Effector memory CD4-positive, alpha-beta T cell (primary cell): ENCODE data around the gene NAALADL2.
"Not testable (repeated sequence)": the region's sequence is repeated elsewhere in the genome, so short reads cannot be mapped to it uniquely, and the experiment has no call there.

ENCODE experiments used
- DNase-seq, 3 donors: peaks; one replicate each; pipeline ENCODE4 v3.0.0-alpha.2; 2020
- H3K27ac ChIP-seq: 2 replicates; pipeline ENCODE4 v1.7.0; 2013; ENCODE audit warnings: mild to moderate bottlenecking, low read length, moderate library complexity; ENCODE audit not compliant: insufficient read depth, poor library complexity, severe bottlenecking
- H3K27me3 ChIP-seq: replicated peaks from 2 replicates; pipeline ENCODE4 v1.7.0; 2013; ENCODE audit warnings: mild to moderate bottlenecking, low read length; ENCODE audit not compliant: insufficient read depth, control insufficient read depth, poor library complexity, severe bottlenecking
- H3K36me3 ChIP-seq: 2 replicates; pipeline ENCODE4 v1.7.0; 2013; ENCODE audit warnings: mild to moderate bottlenecking, low read length, moderate library complexity; ENCODE audit not compliant: control insufficient read depth, insufficient read depth
- H3K4me1 ChIP-seq: 2 replicates; pipeline ENCODE4 v1.7.0; 2013; ENCODE audit warnings: low read length, mild to moderate bottlenecking; ENCODE audit not compliant: control insufficient read depth, insufficient read depth, poor library complexity, severe bottlenecking
- H3K4me3 ChIP-seq: 2 replicates; pipeline ENCODE4 v1.7.0; 2013; ENCODE audit warnings: low read length, low read depth, mild to moderate bottlenecking; ENCODE audit not compliant: insufficient read depth, poor library complexity, severe bottlenecking
- H3K9me3 ChIP-seq: 2 replicates; pipeline ENCODE4 v1.7.0; 2013; ENCODE audit warnings: mild to moderate bottlenecking, low read length, moderate library complexity; ENCODE audit not compliant: control insufficient read depth

Gene NAALADL2

GRCh38 chr3:175087128-175087527 is 228.0 kb downstream of the NAALADL2 start:
- H3K9me3 ChIP-seq, DNase-seq, H3K36me3 ChIP-seq, H3K27ac ChIP-seq, H3K27me3 ChIP-seq, H3K4me1 ChIP-seq, H3K4me3 ChIP-seq: not testable (repeated sequence)

GRCh38 chr3:175088766-175089380 is 229.7 kb downstream of the NAALADL2 start:
- Histone ChIP-seq H3K4me3 (no peak overlapping the region), H3K27me3 (no peaks in the 10 kb centered on the region), H3K9me3 (no peaks in the 10 kb centered on the region), H3K27ac (no peak overlapping the region), H3K4me1 (no peaks in the 10 kb centered on the region), H3K36me3 (no peaks in the 10 kb centered on the region)
- no peak for DNase-seq

GRCh38 chr3:175091426-175092114 is 232.4 kb downstream of the NAALADL2 start:
- Histone ChIP-seq H3K27me3 (no peaks in the 10 kb centered on the region), H3K4me3 (no peak overlapping the region), H3K36me3 (no peaks in the 10 kb centered on the region), H3K9me3 (no peaks in the 10 kb centered on the region), H3K27ac (no peak overlapping the region), H3K4me1 (no peaks in the 10 kb centered on the region)
- no peak for DNase-seq

GRCh38 chr3:175093748-175094147 is 234.6 kb downstream of the NAALADL2 start:
- H3K9me3 ChIP-seq, result no peaks in the 10 kb centered on the region
- H3K4me3 ChIP-seq, result no peak overlapping the region
- H3K27ac ChIP-seq, result no peak overlapping the region
- H3K4me1 ChIP-seq, result no peaks in the 10 kb centered on the region
- H3K36me3 ChIP-seq, result no peaks in the 10 kb centered on the region
- H3K27me3 ChIP-seq, result no peaks in the 10 kb centered on the region
- DNase-seq, result no peak

- Histone ChIP-seq H3K9me3 (no peaks in the 10 kb centered on the region), H3K27me3 (no peaks in the 10 kb centered on the region), H3K36me3 (no peaks in the 10 kb centered on the region), H3K27ac (no peak overlapping the region), H3K4me1 (no peaks in the 10 kb centered on the region), H3K4me3 (no peak overlapping the region)
- no peak for DNase-seq
Observed at GRCh38 chr3:175094344-175094743, 235.2 kb downstream of the NAALADL2 start.

GRCh38 chr3:175098644-175099043 is 239.5 kb downstream of the NAALADL2 start:
- no peak overlapping the region for H3K4me3 ChIP-seq
- DNase-seq, result no peak
- no peak overlapping the region for H3K27ac ChIP-seq
- H3K36me3 ChIP-seq, result no peaks in the 10 kb centered on the region
- H3K4me1 ChIP-seq, result no peaks in the 10 kb centered on the region
- no peaks in the 10 kb centered on the region for H3K27me3 ChIP-seq
- H3K9me3 ChIP-seq, result no peaks in the 10 kb centered on the region

- no peak overlapping the region for H3K27ac ChIP-seq
- DNase-seq, result no peak
- H3K4me3 ChIP-seq, result no peak overlapping the region
- H3K9me3 ChIP-seq, result no peaks in the 10 kb centered on the region
- no peaks in the 10 kb centered on the region for H3K4me1 ChIP-seq
- no peaks in the 10 kb centered on the region for H3K27me3 ChIP-seq
- H3K36me3 ChIP-seq, result no peaks in the 10 kb centered on the region
Observed at GRCh38 chr3:175102161-175102560, 243.0 kb downstream of the NAALADL2 start.

GRCh38 chr3:175103298-175103697 is 244.2 kb downstream of the NAALADL2 start:
- DNase-seq, result no peak
- H3K4me1 ChIP-seq, result no peaks in the 10 kb centered on the region
- H3K4me3 ChIP-seq, result no peak overlapping the region
- H3K27ac ChIP-seq, result no peak overlapping the region
- H3K9me3 ChIP-seq, result no peaks in the 10 kb centered on the region
- no peaks in the 10 kb centered on the region for H3K27me3 ChIP-seq
- H3K36me3 ChIP-seq, result no peaks in the 10 kb centered on the region

GRCh38 chr3:175105066-175105465 is 245.9 kb downstream of the NAALADL2 start:
- no peak overlapping the region for H3K4me3 ChIP-seq
- H3K9me3 ChIP-seq, result no peaks in the 10 kb centered on the region
- H3K36me3 ChIP-seq, result no peaks in the 10 kb centered on the region
- H3K4me1 ChIP-seq, result no peaks in the 10 kb centered on the region
- no peak for DNase-seq
- H3K27me3 ChIP-seq, result no peaks in the 10 kb centered on the region
- no peak overlapping the region for H3K27ac ChIP-seq

GRCh38 chr3:175107231-175107630 is 248.1 kb downstream of the NAALADL2 start:
- no peaks in the 10 kb centered on the region for H3K36me3 ChIP-seq
- H3K27me3 ChIP-seq, result no peaks in the 10 kb centered on the region
- H3K4me3 ChIP-seq, result no peak overlapping the region
- DNase-seq, result no peak
- no peaks in the 10 kb centered on the region for H3K9me3 ChIP-seq
- no peaks in the 10 kb centered on the region for H3K4me1 ChIP-seq
- no peak overlapping the region for H3K27ac ChIP-seq
